ENCODE data around the gene DMD.
"Not testable (repeated sequence)": the region's sequence is repeated elsewhere in the genome, so short reads cannot be mapped to it uniquely, and the experiment has no call there.

DMD gene

DNA sequence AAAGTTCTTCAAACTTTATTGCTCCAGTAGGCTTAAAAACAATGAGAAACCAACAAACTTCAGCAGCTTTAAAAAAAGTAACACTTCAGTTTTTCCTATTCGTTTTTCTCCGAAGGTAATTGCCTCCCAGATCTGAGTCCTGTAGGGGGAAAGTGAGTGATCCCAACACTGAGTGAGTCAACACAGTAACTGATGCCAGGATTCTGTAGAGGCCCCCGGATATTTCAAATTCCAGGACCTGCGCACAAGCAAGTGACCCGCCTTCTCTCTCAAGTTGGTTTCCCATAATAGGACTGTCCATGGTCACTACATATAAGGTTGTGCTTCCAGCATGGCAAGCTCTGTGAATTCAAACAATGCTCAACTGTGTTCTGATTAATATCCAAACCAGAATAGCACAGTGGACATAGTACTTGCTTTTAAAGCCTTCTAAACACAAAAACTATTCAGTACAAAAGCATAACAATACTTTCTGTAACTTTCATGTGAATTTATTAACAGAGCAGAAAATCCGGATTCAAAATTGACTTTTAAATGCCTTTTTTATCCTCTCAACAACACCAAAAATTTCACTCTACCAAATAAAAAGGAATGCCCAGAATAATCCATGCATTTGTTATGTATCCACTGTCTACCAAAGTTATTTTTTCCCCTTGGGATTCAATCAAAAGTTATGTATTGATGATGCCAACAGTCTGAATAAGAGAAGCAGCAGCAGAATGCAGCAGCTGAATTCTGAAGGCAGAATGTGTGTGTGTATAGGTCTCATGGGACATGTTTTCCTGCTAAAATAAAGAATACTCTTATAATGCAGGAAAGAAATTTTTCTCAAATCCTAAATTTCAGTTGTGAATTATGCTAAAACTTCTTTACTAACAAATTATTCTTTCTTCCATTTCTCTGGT lies at the start of gene DMD:
TSS of gene DMD (minus strand) at position 194 of the 905 bp plus-strand sequence. CDS start 237 bp downstream, outside the sequence.
- DNase-seq = no peak

DNA sequence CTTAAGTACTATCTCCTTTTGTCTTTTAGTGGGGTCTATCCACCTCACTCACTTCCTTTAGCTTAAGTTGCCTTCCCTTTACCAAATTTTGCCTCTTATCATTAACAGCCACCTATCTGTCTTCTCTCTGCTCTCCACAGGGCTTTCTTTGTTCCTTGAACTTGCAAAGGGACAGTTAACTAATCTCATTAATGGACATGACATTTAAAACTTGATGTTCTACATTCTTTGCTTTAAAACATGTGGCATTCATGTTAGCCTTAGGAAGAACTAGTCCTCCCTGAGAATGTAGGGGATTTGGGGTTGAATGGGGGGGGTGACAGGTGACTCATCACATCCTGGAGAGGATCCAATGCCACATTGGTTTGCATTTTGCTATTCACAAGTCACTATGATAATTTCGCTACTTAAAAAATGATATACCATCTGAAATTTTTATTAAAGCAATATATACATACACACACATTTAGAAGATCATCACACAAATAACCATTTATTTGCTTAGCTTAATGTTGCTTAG lies 41.0 kb upstream of the DMD start:
- peak; percentile 37 for DNase-seq

DNA sequence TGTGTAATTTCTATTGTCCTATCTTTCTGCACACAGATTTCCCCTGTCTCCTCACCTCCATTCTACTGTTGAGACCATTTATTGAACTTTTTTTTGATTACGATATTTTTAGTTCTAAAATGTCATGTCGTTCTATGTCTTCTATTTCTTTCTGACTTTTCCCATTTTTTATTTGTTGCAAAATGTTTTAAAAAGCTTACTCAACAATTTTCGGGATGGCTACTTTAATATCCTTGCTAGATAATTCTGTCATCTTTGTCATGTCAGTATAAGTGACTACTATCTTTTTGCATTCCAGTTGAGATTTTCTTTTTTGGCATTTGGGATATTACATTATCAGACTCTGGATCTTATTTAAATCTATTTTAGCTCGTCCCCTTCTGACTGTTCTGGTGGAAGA lies 7.5 kb upstream of the DMD start:
- no peak for DNase-seq

DNA sequence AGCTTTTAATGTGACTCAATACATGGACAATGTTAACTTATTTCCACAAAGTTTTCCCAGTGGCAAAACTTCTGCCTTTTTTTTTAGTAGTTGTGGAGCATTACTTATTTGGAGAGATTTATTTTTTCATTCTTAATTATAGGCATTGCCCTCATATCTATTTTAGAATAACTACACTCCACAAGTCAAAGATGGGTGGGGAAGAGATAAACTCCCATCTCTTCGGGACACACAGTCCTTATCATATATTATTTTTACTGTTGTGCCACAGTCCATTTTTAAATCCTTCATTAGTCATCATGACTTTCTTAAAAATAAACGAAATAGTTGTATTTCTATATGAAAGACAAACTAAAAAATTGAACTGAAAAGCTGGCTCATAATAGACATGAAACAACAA lies 1.2 kb downstream of the DMD start:
- DNase-seq = no peak

DNA sequence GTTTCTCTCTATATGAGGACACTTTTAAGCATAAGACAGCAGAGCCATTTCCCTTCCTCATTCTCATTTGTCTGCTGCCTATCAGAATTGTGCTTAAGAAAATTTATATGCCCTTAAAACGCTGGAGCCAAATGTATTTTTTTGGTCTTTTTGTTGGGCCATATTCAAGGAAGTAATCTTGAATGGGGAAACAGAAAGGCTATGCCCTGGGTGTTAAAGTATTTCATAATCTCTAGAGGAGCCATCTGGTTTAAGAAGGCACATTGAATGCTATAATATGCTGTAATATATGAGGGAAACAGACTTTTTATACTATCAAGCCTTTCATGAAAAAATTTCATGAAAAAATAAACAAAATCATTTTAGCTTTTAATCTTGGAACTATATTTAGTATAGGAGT lies 4.3 kb downstream of the DMD start:
- no peak for DNase-seq

DNA sequence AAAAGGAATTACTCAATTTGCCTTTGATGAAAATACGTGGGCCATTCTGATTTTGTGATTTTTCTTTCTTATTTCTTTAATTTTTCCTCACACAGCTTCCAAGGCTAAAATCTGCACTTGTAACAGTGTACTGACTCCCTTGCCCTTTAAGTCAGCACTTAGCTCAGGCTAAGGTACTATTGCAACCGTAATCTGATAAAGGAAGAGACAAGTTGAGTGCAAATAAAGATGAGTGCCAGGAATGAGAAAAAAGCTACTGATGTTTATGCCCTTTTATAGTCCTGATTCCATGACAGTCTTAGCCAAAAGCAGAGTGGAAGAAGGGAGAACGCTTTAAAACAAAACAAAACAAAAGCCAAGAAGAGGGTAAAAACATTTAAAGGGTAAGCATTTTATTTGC lies 6.0 kb downstream of the DMD start:
- no peak for DNase-seq

DNA sequence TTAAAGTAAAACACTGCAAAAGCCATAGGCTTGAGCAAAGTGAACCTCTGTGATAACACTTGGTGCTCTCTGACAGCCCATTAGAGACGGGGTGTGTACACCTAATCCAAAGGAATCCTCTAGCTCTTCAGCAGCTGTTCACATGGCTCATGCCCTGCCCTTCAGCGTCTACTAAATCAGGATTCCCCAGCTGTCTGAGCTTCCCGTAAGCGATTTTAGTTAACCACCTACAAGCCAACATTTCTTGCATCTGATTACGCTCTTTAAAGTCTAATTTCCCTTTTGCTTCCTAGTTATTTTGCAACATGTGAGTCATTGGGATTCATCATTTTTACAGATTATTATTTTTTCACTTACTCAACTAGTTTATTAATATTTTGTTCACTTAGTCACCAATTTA lies 6.5 kb downstream of the DMD start:
- no peak for DNase-seq

DNA sequence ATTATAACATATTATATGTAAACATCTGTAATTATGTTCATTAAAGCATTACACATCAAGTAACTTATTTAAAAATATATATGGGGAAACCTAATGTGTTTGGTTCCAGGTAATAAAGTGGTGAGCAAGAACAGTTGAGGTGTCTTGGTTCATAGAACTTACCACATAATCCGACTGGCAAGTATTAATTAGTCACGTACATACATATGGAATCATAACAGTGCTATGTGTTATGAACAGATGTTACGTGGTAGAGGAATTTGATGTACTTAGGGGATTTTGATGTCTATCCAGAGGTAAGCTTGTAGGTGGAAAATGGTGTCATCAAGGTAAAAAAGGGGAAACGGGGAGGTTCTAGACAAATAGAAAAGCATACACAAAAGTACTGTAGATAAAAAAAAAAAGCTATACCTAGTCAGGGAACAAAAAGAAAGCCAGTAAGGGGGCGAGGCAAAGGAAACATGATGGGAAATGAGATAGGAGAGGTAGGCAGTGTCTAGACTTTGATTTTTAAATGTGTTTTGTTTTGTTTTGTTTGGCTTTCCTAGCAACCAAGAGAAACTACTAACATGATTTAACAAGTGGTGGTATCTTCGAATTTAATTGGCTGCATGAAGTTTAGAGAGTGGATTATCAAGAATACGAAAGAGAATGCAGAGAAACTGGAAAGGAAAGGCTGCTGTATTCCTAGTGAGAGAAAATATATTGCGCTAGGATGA lies 12.6 kb downstream of the DMD start:
- no peak for DNase-seq

DNA sequence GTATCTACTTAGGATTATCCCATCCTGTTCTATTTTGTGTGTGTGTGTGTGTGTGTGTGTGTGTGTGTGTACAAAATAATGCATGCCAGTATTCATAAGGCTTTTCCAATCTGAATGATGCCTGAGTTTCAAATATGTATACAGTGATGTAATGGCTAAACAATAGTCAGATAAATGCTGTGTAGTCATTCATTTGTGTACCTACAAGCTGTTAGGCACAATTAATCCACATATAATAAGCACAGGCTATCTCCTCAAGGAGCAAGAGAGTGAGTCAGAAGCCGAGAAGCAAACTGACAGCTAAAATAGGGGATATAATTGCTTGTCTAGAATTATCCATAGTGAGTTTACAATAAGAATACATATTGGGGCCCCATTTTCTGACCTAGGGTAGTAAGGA lies 15.7 kb downstream of the DMD start:
- DNase-seq = no peak

DNA sequence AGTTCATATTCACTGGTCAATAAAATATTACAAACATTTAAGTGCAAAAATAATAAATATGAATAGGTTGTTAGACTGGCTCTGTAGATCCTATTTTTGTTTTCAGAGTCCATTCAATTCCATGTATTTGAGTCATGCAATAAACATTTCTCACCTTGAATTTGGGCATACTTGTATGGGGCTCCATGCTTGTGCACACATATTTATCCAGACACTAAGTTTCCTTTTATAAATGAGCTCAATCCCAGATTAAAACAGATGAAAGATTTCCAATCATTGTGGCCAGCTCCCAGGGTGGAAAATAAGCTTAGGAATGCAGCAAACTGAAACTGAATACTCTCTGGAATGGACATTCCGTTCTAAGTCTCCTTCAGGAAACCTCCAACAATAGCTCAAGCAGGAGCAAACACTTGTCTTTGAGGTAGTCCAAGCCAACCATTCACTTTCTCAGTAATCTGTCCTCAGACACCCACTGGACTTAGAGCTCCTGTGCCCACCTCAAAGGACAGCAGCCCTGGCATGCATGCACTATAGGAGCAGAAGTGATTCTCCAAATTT lies 16.4 kb downstream of the DMD start:
- DNase-seq = no peak

DNA sequence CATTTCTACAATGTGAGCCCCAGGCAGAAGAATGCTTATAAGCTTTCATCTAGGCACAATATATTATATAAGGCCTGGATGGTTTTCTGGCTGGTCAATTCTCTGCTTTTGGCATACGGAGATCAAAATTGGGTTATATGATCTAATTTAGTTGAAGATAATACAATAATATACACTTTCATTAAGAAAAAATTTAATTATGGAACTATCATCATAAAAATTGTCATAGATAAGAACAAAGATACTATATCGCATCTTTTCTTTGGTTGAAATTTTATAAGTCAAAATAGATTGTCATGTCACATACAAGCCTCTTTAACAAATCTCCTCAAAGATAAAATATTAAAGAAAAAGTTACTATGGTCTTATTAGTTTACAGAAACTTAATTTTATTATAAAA lies 17.1 kb downstream of the DMD start:
- no peak for DNase-seq

DNA sequence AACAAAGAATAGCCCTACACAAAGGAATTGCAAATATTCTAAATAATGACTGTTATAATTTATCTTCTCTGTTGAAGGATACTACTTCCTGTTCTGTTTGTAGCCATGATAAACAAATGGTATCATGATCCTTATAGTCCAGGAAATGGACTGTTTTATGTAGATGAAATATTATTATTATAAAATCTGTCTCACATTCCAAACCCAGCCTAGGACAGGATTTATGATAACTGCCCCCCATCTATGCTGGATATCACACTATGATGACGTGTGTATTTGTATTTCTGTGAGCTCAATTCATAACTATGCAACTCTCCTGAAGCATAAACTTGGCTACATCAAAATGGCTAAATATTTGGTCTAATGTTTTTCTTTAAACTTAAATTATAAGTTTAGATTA lies 21.3 kb downstream of the DMD start:
- no peak for DNase-seq

DNA sequence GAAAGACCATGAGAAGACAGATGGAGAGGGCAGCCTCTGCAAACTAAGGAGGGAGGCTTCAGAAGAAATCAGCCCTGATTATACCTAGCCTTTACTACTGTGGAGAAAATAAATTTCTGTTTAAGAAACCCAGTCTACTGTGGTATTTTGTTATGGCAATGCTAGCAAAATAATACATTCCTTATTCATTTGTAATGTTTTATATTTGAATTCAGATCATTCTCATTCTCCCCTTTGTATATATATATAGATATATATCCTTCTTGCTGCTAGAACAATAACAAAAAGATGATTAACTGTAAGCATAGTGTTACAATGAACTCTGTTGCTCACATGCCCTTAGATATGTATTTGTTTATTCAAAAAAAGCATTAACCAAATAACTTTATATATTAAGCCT lies 22.5 kb downstream of the DMD start:
- DNase-seq = no peak

DNA sequence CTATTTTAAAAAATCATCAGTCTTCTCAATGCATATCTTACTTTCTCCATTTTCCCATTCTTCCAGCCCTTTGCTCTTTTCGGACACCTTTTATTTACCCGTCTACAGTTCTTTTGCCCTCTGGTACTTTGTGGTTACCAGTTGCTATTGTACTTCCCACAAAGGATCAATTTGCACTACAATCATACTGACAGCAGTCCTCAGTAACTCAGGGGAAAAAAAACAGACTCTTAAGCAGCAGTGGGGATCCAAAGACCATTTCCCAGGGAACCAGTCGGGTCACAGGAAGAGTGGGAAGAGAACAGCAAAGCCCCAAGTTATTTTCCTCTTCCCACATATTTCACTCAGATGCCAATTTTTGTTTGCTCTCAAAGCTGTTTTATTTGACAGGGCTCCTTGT lies 23.1 kb downstream of the DMD start:
- DNase-seq = no peak

DNA sequence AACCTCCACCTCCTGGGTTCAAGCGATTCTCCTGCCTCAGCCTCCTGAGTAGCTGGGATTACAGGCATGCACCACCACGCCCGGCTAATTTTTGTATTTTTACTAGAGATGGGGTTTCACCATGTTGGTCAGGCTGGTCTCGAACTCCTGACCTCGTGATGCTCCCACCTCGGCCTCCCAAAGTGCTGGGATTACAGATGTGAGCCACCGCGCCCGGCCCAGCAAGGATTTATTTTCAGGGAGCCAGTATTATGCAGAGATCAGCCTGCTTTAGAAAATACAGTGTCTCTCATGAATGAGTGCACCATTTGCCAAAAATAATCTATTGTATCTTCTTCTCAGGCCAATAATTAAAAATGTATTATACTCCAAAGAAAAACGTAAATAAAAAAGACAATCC lies 26.5 kb downstream of the DMD start:
- DNase-seq = not testable (repeated sequence)

DNA sequence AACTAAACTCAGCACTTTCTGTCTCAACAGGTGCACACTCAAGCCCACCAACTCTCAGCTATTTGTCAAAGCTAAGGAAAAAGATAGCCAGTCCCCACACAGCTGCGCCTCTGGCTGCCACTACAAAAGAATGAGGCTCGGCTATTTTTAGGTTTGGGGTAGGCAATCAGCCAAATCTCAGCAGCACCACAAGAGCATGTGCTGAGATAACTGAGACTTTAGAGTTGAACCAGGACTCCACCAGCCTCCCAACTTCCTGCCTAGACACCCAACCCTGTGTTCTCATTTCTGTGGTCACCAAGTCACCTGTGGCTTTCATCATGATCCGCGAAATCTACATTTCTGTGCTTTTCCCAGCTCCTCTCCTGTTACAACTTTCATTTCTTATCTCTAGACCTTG lies 28.0 kb downstream of the DMD start:
- DNase-seq = peak; percentile 69

DNA sequence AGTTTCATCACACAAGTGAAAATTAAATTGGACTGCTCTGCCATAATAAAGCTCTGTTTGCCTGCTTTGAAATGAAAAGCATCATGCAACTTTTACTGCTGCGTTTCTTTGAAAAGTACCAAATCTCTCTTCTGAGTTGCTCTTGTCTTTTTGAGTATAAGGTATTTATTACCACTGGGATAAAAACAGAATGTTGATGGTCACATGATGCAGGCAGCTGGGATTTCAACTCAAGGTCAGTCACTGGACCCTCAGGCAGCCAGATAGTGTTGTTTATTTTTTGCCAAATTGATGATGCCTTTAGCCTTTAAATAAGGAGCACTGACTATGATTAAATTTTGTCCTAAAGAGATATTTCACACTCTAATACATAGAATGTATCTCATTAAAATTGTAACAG lies 32.7 kb downstream of the DMD start:
- DNase-seq = no peak

DNA sequence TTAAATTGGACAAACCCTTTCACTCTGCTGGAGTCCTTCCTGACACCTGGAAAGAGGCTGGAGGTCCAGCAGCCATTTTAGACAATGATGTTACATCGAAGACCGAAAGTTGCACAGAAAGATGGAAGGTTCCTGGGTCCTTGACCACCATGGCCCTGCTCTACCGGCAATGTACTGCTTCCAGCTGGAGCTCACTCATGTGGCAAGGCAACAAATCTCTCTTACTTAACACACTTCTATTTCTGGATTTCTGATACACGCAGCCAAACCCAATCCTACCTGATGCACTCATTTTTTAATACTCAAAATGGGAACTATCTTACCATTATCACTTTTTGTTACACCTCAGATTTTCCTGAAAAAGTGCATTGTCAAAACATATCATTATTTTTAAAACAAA lies 33.1 kb downstream of the DMD start:
- no peak for DNase-seq

DNA sequence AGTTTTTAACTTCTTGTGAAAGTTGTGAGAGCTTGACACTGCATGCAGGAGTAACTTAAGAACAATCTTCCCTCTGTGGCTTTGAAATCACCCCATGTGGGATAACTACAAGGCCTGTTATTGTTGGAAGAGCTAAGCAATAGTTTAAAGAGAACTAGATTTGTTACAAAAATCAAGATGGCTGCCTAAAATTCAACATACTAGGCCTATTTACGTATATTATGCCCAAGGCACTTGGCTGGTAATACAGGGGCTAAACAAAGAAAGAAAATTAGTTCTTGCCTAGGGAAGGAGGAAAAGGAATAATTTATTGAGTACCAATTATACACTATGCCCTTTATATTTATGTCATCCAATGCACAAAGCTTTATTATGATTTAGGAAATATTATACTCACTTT lies 36.1 kb downstream of the DMD start:
- DNase-seq = no peak

DNA sequence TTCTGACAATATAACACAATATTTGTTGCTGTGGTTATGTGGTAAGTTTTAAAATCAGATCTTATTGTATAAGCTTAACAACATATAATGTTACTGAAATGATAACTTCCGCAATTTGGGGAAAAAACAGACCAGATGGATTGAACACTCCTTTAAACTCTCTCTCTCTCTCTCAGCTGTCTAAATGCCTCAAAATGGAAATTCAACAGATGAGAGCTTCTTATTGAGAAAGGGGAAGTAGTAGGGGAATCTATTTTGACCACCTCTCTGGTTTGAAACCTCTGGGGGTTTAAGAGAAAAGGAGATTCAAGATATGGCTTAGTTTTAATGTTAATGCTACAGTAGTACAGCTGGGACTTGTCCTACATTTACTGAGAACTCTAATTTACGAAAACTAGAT lies 40.3 kb downstream of the DMD start:
- peak; percentile 56 for DNase-seq

DNA sequence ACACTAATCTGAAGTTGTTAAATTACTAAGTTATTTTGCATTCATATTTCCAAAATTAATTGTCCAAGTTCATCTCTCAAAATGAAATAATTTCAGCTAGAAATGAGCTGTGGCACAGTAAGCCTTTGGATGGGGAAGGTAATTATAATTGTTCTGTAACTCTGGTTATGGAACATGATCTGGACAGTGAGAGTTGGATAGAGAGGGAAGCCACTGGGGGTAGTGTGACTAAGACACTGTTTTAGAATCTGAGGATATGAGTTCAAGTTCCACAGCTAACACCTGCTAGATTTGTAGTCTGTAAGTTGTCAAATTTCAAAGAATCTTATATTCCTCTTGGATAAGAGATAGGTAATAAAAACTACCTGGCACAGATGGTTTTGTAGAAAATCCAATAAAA lies 49.5 kb downstream of the DMD start:
- no peak for DNase-seq

DNA sequence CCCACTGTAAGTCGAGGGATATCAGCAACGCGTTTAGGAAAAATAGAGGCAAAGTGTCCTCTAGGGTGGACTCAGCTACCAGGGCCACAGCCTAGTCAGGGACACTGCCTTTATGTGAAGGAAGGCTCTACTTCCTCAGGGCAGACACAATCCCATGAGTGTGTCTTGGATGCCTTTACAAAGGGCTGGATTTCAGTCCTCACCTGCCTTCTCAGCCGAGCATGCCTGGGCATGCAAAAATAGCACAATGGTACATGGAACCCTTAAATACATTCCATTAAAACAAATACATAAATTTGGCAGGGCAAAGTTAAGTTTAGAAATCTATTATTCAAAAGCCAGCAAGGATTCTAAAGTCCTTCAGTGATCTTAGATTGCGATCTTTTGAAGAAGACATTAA lies 51.1 kb downstream of the DMD start:
- no peak for DNase-seq

DNA sequence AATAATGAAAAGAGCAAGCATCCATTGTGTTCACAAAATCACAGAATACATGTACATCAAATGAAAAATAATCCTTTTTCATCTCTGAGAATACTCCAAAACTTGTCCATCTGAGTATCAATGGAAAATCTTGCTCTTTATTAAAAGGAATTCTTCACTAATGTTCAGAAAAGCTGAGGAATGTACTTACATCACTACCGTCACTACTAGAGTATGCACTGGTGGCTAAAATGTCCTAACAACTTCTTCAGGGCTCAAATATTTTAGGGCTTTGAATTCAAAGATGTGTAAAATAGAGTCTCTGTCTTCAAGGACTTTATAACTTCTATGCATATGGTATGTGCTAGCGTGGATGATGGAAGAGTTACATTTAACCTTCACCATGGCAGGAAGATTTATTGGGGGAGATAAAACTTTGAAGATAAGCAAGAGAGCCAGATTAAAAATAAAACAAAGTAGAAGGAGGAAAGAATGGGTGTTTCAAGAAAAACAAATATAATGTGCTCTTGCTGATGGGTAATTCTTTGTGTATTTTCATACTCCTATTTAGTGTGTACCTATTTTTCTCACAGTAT lies 55.1 kb downstream of the DMD start:
- no peak for DNase-seq

DNA sequence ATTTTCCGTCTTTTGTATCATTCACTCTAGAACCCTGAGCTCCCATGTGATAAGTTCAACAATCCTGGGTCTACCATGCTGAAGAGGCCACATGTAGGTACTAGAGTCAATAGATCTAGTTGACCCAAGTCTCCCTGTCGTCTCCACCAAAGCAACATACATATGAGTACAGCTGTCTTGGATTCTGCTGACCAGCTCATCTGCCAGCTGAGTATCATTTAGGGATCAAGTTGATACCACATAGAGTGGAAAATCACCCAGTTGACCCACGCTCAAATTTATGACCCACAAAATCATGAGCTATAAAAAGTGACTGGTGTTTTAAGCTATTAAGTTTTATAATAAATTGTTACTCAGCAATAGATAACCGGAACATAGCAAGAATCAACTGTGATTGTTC lies 61.8 kb downstream of the DMD start:
- DNase-seq = no peak
